ENCODE results near the gene IKZF2. TPM values are rescaled to one million over a fixed set of nuclear protein-coding genes. Genes with fewer than 3 reads are reported as not detected.

Gene IKZF2
- total RNA-seq, 1 experiment from 2014 or later = 3.0 TPM

DNA sequence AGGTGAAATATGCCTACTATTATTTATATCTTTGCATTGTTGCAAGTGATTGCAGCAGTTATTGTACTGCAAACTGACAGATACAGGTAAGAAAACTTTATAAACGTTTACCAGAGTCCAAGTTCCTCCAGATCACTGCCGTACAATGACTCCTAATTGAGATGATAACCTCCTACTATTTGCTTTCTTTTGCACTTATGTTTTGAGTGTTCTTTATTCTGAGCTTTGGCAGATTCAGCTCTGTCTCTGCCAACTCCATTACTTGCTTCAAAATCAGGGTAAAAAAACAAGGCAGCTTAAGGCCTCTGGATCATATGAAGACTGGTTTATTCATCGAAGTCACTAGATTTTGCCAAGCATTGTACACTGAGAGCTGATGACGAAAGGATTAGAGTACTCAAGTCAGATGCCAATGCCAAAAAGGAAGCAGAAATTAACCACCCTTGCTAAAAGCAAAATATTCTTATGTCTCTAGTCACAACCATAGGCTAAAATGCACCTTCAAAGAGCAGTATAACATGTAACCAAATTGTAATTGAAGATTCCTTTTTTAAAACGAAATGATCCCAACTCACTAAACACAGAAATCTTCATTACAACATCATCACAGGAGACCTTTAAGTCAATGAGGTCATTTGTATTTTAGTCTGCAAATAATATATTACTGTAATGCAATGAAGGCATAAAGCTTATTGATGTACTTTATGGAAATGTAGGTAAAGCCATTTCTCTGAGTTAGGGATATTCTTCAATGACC is 10.5 kb upstream of the IKZF2 start:
- no peak overlapping the region for H2BK12ac ChIP-seq (ENCODE audit: insufficient read length, low read depth, low read length)
- Mint-ChIP-seq H3K4me1 (no peaks in the 10 kb centered on the region), H3K27me3 (ENCODE audit: low read depth) (no peaks in the 10 kb centered on the region), H3K4me3 (no peak overlapping the region), H3K9me3 (no peaks in the 10 kb centered on the region), H3K36me3 (ENCODE audit: insufficient read depth in 1 of 3, low read depth in 3 of 3) (no peaks in the 10 kb centered on the region), H3K27ac (no peak overlapping the region)
- H2AFZ ChIP-seq (ENCODE audit: low read length) = no peak overlapping the region
- TF ChIP-seq, protein P1, sequence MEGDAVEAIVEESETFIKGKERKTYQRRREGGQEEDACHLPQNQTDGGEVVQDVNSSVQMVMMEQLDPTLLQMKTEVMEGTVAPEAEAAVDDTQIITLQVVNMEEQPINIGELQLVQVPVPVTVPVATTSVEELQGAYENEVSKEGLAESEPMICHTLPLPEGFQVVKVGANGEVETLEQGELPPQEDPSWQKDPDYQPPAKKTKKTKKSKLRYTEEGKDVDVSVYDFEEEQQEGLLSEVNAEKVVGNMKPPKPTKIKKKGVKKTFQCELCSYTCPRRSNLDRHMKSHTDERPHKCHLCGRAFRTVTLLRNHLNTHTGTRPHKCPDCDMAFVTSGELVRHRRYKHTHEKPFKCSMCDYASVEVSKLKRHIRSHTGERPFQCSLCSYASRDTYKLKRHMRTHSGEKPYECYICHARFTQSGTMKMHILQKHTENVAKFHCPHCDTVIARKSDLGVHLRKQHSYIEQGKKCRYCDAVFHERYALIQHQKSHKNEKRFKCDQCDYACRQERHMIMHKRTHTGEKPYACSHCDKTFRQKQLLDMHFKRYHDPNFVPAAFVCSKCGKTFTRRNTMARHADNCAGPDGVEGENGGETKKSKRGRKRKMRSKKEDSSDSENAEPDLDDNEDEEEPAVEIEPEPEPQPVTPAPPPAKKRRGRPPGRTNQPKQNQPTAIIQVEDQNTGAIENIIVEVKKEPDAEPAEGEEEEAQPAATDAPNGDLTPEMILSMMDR (conservative IDR thresholded peaks at IDR 0.05) = no peak
- no peak overlapping the region for H3K23ac ChIP-seq (ENCODE audit: insufficient read length, low read depth, low read length)
- H3K4me2 ChIP-seq (ENCODE audit: insufficient read depth, insufficient read length, low read length) = no peak overlapping the region
- no peaks in the 10 kb centered on the region for H3K4me1 ChIP-seq (ENCODE audit: insufficient read depth, low read length)
- H3T11ph ChIP-seq (ENCODE audit: low read length) = no peak overlapping the region
- no peak overlapping the region for H3K9ac ChIP-seq (ENCODE audit: extremely low read depth, insufficient read length, low read length)
- no peak overlapping the region for H3K27ac ChIP-seq (ENCODE audit: insufficient read length, low read depth, low read length)
- DNase-seq = no peak
- no peak overlapping the region for H3K56ac ChIP-seq (ENCODE audit: insufficient read length, low read depth, low read length)
- no peak overlapping the region for H2BK15ac ChIP-seq (ENCODE audit: low read depth, low read length)
- H3K27me3 ChIP-seq (ENCODE audit: insufficient read depth, low read length) = no peaks in the 10 kb centered on the region
- no peak overlapping the region for H3K18ac ChIP-seq (ENCODE audit: insufficient read length, low read depth, low read length)
- no peaks in the 10 kb centered on the region for H4K20me1 ChIP-seq (ENCODE audit: control insufficient read depth, insufficient read depth, insufficient read length)
- H2BK5ac ChIP-seq (ENCODE audit: insufficient read length, low read length) = no peak overlapping the region
- H4K91ac ChIP-seq (ENCODE audit: insufficient read length, low read depth, low read length) = no peak overlapping the region
- H3K4ac ChIP-seq (ENCODE audit: low read depth, low read length) = no peak overlapping the region
- no peak overlapping the region for H2AK5ac ChIP-seq (ENCODE audit: insufficient read length, low read length)
- no CpG with 5 or more reads among the region's 5 CpGs for WGBS (ENCODE audit: extremely low coverage, insufficient read length, low lambda C conversion rate)
- no peak overlapping the region for H3K14ac ChIP-seq (ENCODE audit: insufficient read depth, low read length)
- no peak overlapping the region for H4K8ac ChIP-seq (replicated peaks; ENCODE audit: insufficient read length, low read depth, low read length)
- no peak overlapping the region for H2BK20ac ChIP-seq (ENCODE audit: low read depth, low read length, poor library complexity, severe bottlenecking)
- H3K79me2 ChIP-seq (ENCODE audit: insufficient read depth, low read length) = no peaks in the 10 kb centered on the region
- H3K9me3 ChIP-seq (ENCODE audit: control insufficient read depth, low read depth, low read length) = no peaks in the 10 kb centered on the region
- no peak overlapping the region for H2BK120ac ChIP-seq (ENCODE audit: low read depth, low read length, poor library complexity, severe bottlenecking)
- no peaks in the 10 kb centered on the region for H3K79me1 ChIP-seq (ENCODE audit: insufficient read depth, low read depth, low read length, poor library complexity, severe bottlenecking)
- no peaks in the 10 kb centered on the region for H3K23me2 ChIP-seq (ENCODE audit: insufficient read length, low read depth, low read length, poor library complexity, severe bottlenecking)
- no peak overlapping the region for H4K5ac ChIP-seq (ENCODE audit: insufficient read length, low read depth, low read length)
